Progenitor cell of endocrine pancreas (in vitro differentiated cells): ENCODE measurements around the gene SPINT2. TPM values are rescaled to one million over a fixed set of nuclear protein-coding genes. Genes with fewer than 3 reads are reported as not detected.

ENCODE experiments used
- DNase-seq: peaks from one replicate; pipeline ENCODE4 v3.0.0; 2021; ENCODE audit warnings: low spot score; ENCODE audit not compliant: unreplicated experiment
- H3K27ac Mint-ChIP-seq: 2 replicates; pipeline ENCODE4 v1.8.0; 2021; ENCODE audit warnings: mild to moderate bottlenecking, moderate library complexity, mixed read lengths
- H3K27me3 Mint-ChIP-seq: 2 replicates; pipeline ENCODE4 v1.8.0; 2021; ENCODE audit warnings: mixed read lengths
- H3K36me3 Mint-ChIP-seq: 2 replicates; pipeline ENCODE4 v1.8.0; 2022; ENCODE audit warnings: mixed read lengths; ENCODE audit not compliant: insufficient read depth
- H3K4me1 Mint-ChIP-seq: 2 replicates; pipeline ENCODE4 v1.8.0; 2021; ENCODE audit warnings: low read depth, mixed read lengths
- H3K4me3 Mint-ChIP-seq: 2 replicates; pipeline ENCODE4 v1.8.0; 2021; ENCODE audit warnings: low read depth, mild to moderate bottlenecking, moderate library complexity, mixed read lengths
- H3K9me3 Mint-ChIP-seq: 2 replicates; pipeline ENCODE4 v1.8.0; 2021; ENCODE audit warnings: low read depth, mixed read lengths
- total RNA-seq: library from RNA; stranded (reverse); gene quantifications from 2 replicates; pipeline ENCODE4 v1.2.1, GENCODE V29; 2021
- TF ChIP-seq, protein P1 (sequence below): fragments of 200-600 bp; sonication (generic); IDR thresholded peaks from one replicate; pipeline ENCODE4 v1.5.0; 2021; ENCODE audit warnings: antibody characterized with exemption, mild to moderate bottlenecking; ENCODE audit not compliant: unreplicated experiment

Gene SPINT2
- total RNA-seq, 1 donor from 2014 or later = 519 TPM

- TF ChIP-seq, protein P1, sequence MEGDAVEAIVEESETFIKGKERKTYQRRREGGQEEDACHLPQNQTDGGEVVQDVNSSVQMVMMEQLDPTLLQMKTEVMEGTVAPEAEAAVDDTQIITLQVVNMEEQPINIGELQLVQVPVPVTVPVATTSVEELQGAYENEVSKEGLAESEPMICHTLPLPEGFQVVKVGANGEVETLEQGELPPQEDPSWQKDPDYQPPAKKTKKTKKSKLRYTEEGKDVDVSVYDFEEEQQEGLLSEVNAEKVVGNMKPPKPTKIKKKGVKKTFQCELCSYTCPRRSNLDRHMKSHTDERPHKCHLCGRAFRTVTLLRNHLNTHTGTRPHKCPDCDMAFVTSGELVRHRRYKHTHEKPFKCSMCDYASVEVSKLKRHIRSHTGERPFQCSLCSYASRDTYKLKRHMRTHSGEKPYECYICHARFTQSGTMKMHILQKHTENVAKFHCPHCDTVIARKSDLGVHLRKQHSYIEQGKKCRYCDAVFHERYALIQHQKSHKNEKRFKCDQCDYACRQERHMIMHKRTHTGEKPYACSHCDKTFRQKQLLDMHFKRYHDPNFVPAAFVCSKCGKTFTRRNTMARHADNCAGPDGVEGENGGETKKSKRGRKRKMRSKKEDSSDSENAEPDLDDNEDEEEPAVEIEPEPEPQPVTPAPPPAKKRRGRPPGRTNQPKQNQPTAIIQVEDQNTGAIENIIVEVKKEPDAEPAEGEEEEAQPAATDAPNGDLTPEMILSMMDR = no peak
- peaks cover 12% of the 10 kb centered on the region for H3K36me3 Mint-ChIP-seq
- no peaks in the 10 kb centered on the region for H3K9me3 Mint-ChIP-seq
- H3K4me3 Mint-ChIP-seq = no peak overlapping the region
- H3K27me3 Mint-ChIP-seq = no peaks in the 10 kb centered on the region
- no peak for DNase-seq
- peak overlapping the region; percentile 92 for H3K27ac Mint-ChIP-seq
- peaks cover 64% of the 10 kb centered on the region for H3K4me1 Mint-ChIP-seq
Measured at GRCh38 chr19:38270587-38271167, 6.3 kb downstream of the SPINT2 start.

- TF ChIP-seq, protein P1 = no peak
- Mint-ChIP-seq H3K4me1 (peaks cover 52% of the 10 kb centered on the region), H3K9me3 (no peaks in the 10 kb centered on the region), H3K27me3 (no peaks in the 10 kb centered on the region), H3K27ac (peak overlapping the region; percentile 62), H3K36me3 (peaks cover 16% of the 10 kb centered on the region), H3K4me3 (peak overlapping the region; percentile 0)
- no peak for DNase-seq
Measured at GRCh38 chr19:38273499-38273898, 9.1 kb downstream of the SPINT2 start.

DNA sequence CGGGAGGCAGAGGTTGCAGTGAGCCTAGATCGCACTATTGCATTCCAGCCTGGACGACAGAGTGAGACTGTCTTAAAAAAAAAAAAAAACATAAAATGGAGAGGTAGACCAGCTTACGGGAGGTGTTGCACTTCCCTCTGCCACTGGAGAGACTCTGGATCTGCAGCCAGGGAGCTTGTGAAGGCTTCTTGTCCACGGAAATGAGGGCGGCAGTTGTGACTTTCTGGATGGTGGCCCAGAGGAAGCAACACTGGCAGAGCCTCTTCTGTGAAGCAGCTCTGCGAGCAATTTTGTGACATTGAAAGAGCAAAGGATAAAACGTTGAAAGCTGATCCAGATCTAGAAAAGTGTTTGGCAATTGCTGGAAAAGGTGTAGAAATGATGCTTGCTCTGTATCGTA lies 10.4 kb downstream of the SPINT2 start:
- Mint-ChIP-seq H3K36me3 (peaks cover 16% of the 10 kb centered on the region), H3K4me1 (peaks cover 50% of the 10 kb centered on the region), H3K9me3 (no peaks in the 10 kb centered on the region), H3K27ac (peak overlapping the region; percentile 77), H3K4me3 (no peak overlapping the region), H3K27me3 (no peaks in the 10 kb centered on the region)
- TF ChIP-seq, protein P1 = no peak
- no peak for DNase-seq

GRCh38 chr19:38276942-38277517 lies 12.7 kb downstream of the SPINT2 start:
- H3K36me3 Mint-ChIP-seq = peaks cover 12% of the 10 kb centered on the region
- TF ChIP-seq, protein P1 = no peak
- H3K4me3 Mint-ChIP-seq = no peak overlapping the region
- H3K27ac Mint-ChIP-seq = peak overlapping the region; percentile 94
- no peaks in the 10 kb centered on the region for H3K27me3 Mint-ChIP-seq
- DNase-seq = no peak
- no peaks in the 10 kb centered on the region for H3K9me3 Mint-ChIP-seq
- peaks cover 44% of the 10 kb centered on the region for H3K4me1 Mint-ChIP-seq

DNA sequence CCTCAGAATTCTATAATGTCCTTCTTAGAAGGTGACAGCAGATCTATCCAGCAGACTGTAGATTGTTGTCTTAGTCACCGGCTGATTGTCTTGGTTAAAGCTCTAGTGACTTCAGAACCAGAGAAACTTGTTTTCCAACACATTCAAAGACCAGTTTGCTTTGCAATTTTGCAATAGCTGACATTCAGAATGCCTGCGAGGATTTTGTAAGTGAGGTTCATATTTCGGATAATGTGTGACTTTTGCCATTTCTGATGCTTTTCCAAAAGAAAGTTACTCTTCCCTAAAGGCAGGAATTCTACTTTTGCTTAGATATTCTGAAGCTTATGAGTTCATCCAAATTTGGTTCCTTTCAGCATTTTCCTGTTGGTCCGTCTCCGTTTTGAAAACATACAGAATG lies 13.2 kb downstream of the SPINT2 start:
- H3K4me3 Mint-ChIP-seq = no peak overlapping the region
- no peaks in the 10 kb centered on the region for H3K9me3 Mint-ChIP-seq
- TF ChIP-seq, protein P1 = no peak
- H3K27me3 Mint-ChIP-seq = no peaks in the 10 kb centered on the region
- DNase-seq = no peak
- peaks cover 12% of the 10 kb centered on the region for H3K36me3 Mint-ChIP-seq
- peaks cover 41% of the 10 kb centered on the region for H3K4me1 Mint-ChIP-seq
- H3K27ac Mint-ChIP-seq = peak overlapping the region; percentile 94
